GM21529 (cell line): ENCODE results near the gene OST4.

Source experiments
- ATAC-seq: cut with Tn5 transposase; IDR thresholded peaks from one replicate; pipeline ENCODE4 v1.9.1; 2021; ENCODE audit not compliant: unreplicated experiment

OST4 gene

GRCh38 chr2:27027211-27027651 is 44.2 kb downstream of the OST4 start:
- ATAC-seq, result no peak

GRCh38 chr2:27025861-27026851 is 45.3 kb downstream of the OST4 start:
- no peak for ATAC-seq

- ATAC-seq, result no peak
Observed at GRCh38 chr2:27025281-27025800, 46.1 kb downstream of the OST4 start.

- ATAC-seq, result no peak
Observed at GRCh38 chr2:27024812-27025211, 46.6 kb downstream of the OST4 start.

GRCh38 chr2:27024188-27024587 is 47.3 kb downstream of the OST4 start:
- no peak for ATAC-seq

- no peak for ATAC-seq
Observed at GRCh38 chr2:27023740-27024139, 47.7 kb downstream of the OST4 start.

- no peak for ATAC-seq
Observed at GRCh38 chr2:27021253-27022049, 50.0 kb downstream of the OST4 start.
